K562 (cell line): ENCODE data around the gene WDR35. TPM values are rescaled to one million over a fixed set of nuclear protein-coding genes. Genes with fewer than 3 reads are reported as not detected.

Source experiments
- ATAC-seq: fragments of 200-7000 bp; cut with Tn5 transposase; 3 replicates; pipeline ENCODE4 v1.9.1; 2020; ENCODE audit warnings: moderate library complexity
- BruUV-seq: library from RNA; stranded (reverse); fragments of 400-500 nt; replicated peaks from 2 replicates; lab custom pipeline; 2021; lab: Mats Ljungman, UMichigan
- CTCF ChIA-PET: fragments of 300-600 bp; formaldehyde crosslinking; extraction: SDS; loops from one replicate; lab custom pipeline; 2021; ENCODE audit warnings: low intra/inter-chr PET ratio; lab: Yijun Ruan, JAX
- POLR2A ChIA-PET: fragments of 300-600, 350-650 bp; sonication (Branson Sonifier 250); formaldehyde crosslinking; extraction: SDS; loops from one replicate; lab custom pipeline; 2021; ENCODE audit warnings: antibody characterized with exemption, inconsistent platforms; lab: Yijun Ruan, JAX
- DNase-seq, 4 experiments: peaks; one replicate each; pipeline versions ENCODE4 v3.0.0 to v3.0.0-alpha.2; 2011 to 2018; ENCODE audit warnings: low spot score in 3 of 4, mixed read lengths in 3 of 4; ENCODE audit errors: extremely low read depth in 1 of 4
- FAIRE-seq: peaks from 2 replicates; lab custom pipeline; 2011; peaks lifted over from hg19 to GRCh38; lab: Jason Lieb, UNC
- H2AFZ ChIP-seq: 2 replicates; pipeline ENCODE4 v1.6.0; 2011; ENCODE audit warnings: low read depth, low read length, control low read depth, inconsistent platforms
- H3K27ac ChIP-seq: fragments of 200-600 bp; 3 replicates; pipeline ENCODE4 v1.8.0; 2011; ENCODE audit warnings: low read depth, mild to moderate bottlenecking, control low read depth, inconsistent platforms, low read length, moderate library complexity, mixed read lengths; ENCODE audit errors: extremely low read depth
- H3K27me3 ChIP-seq, 2 experiments: fragments of 300-600 bp in 1 of 2; 2 replicates in 1 of 2; 3 replicates in 1 of 2; pipeline versions ENCODE4 v1.6.0 to v1.8.0; 2011; ENCODE audit warnings: inconsistent platforms in 2 of 2, low read length in 2 of 2, mild to moderate bottlenecking in 1 of 2, mixed read lengths in 1 of 2, moderate library complexity in 1 of 2; ENCODE audit not compliant: control insufficient read depth in 2 of 2, insufficient read depth in 2 of 2
- H3K36me3 ChIP-seq: fragments of 300-600 bp; 3 replicates; pipeline ENCODE4 v1.8.0; 2011; ENCODE audit warnings: mild to moderate bottlenecking, low read length, inconsistent platforms; ENCODE audit not compliant: control insufficient read depth, insufficient read depth
- H3K4me1 ChIP-seq, 2 experiments: fragments of 200-600 bp in 1 of 2; replicated peaks in 1 of 2; 2 replicates in 1 of 2; 3 replicates in 1 of 2; pipeline versions ENCODE4 v1.5.1 to v1.8.0; 2011; ENCODE audit warnings: inconsistent platforms in 2 of 2, low read length in 2 of 2, mild to moderate bottlenecking in 1 of 2, mixed read lengths in 1 of 2, moderate library complexity in 1 of 2; ENCODE audit not compliant: control insufficient read depth in 2 of 2, insufficient read depth in 2 of 2
- H3K4me2 ChIP-seq: 2 replicates; pipeline ENCODE4 v1.6.1; 2011; ENCODE audit warnings: low read length, control low read depth, inconsistent platforms, mixed read lengths; ENCODE audit not compliant: insufficient read depth
- H3K4me3 ChIP-seq: fragments of 200-600 bp; sonication (generic), shearing (Covaris generic); 2 replicates; pipeline ENCODE4 v1.5.1; 2016; ENCODE audit warnings: control low read depth, inconsistent platforms
- H3K79me2 ChIP-seq: fragments of 200-600 bp; 3 replicates; pipeline ENCODE4 v1.8.0; 2011; ENCODE audit warnings: low read length, inconsistent platforms; ENCODE audit not compliant: control insufficient read depth, insufficient read depth
- H3K9ac ChIP-seq, 2 experiments: 2 replicates each; pipeline versions ENCODE4 v1.6.0 to v1.6.1; 2011; ENCODE audit warnings: low read depth in 2 of 2, low read length in 2 of 2, control low read depth in 1 of 2, inconsistent platforms in 1 of 2, mild to moderate bottlenecking in 1 of 2, mixed read lengths in 1 of 2; ENCODE audit not compliant: insufficient read depth in 1 of 2
- H3K9me1 ChIP-seq: one replicate; pipeline ENCODE4 v1.6.0; 2011; ENCODE audit warnings: inconsistent platforms, mild to moderate bottlenecking, low read length, moderate library complexity; ENCODE audit not compliant: control insufficient read depth, insufficient read depth
- H3K9me3 ChIP-seq: replicated peaks from 2 replicates; pipeline ENCODE4 v1.5.1; 2011; ENCODE audit warnings: low read depth, low read length, inconsistent platforms; ENCODE audit not compliant: control insufficient read depth, insufficient read depth
- H4K20me1 ChIP-seq: replicated peaks from 2 replicates; pipeline ENCODE4 v1.6.1; 2011; ENCODE audit warnings: low read length, inconsistent platforms, mixed read lengths; ENCODE audit not compliant: control insufficient read depth, insufficient read depth
- ATF4 ChIP-seq: fragments of 450-650 bp; formaldehyde crosslinking; IDR thresholded peaks from 2 replicates; pipeline ENCODE4 v1.4.0; 2022; ENCODE audit warnings: mild to moderate bottlenecking, moderate library complexity
- CEBPB ChIP-seq: fragments of 450-650 bp; IDR thresholded peaks from 2 replicates; pipeline ENCODE4 v1.6.1; 2016; ENCODE audit warnings: missing genetic modification characterization, missing compliant biosample characterization
- FOXK2 ChIP-seq, 2 experiments: fragments of 450-650 bp; IDR thresholded peaks in 1 of 2; conservative IDR thresholded peaks in 1 of 2; 2 replicates each; pipeline ENCODE4 v1.6.1; 2016; ENCODE audit warnings: low read depth in 2 of 2, mild to moderate bottlenecking in 1 of 2
- HDAC8 ChIP-seq: fragments of 450-650 bp; IDR thresholded peaks from 2 replicates; pipeline ENCODE4 v1.6.1; 2016; ENCODE audit warnings: mild to moderate bottlenecking, missing genetic modification characterization, moderate library complexity, missing compliant biosample characterization
- PKNOX1 ChIP-seq: fragments of 450-650 bp; IDR thresholded peaks from 2 replicates; pipeline ENCODE4 v1.6.1; 2016
- POLR2AphosphoS5 ChIP-seq: IDR thresholded peaks from 2 replicates; pipeline ENCODE4 v1.6.1; 2011; ENCODE audit warnings: mild to moderate bottlenecking, low read depth, low read length, moderate library complexity; ENCODE audit not compliant: control insufficient read depth, insufficient read depth
- POLR2B ChIP-seq: fragments of 450-650 bp; IDR thresholded peaks from 2 replicates; pipeline ENCODE4 v1.6.1; 2018; ENCODE audit warnings: low read depth; ENCODE audit not compliant: partially characterized antibody
- SIX5 ChIP-seq, 2 experiments: IDR thresholded peaks; 2 replicates each; pipeline ENCODE4 v1.6.1; 2011; ENCODE audit warnings: low read length in 2 of 2, borderline replicate concordance in 1 of 2, low read depth in 1 of 2, mild to moderate bottlenecking in 1 of 2, moderate library complexity in 1 of 2; ENCODE audit not compliant: insufficient read depth in 1 of 2
- ZNF280A ChIP-seq: fragments of 450-650 bp; IDR thresholded peaks from 2 replicates; pipeline ENCODE4 v1.6.1; 2018; ENCODE audit warnings: mild to moderate bottlenecking, low read depth; ENCODE audit not compliant: partially characterized antibody
- WGBS: fragments of 100-300 bp; shearing (Covaris generic); methylation state at CpG from one replicate; pipeline ENCODE4 v1.1.6; 2016; ENCODE audit warnings: low coverage, mixed read lengths; ENCODE audit not compliant: insufficient coverage; ENCODE audit errors: missing lambda C conversion rate; 5-methylcytosine and 5-hydroxymethylcytosine counted together
- in situ Hi-C: fragments of 300-500 bp; cut with MboI; formaldehyde crosslinking; loops from 4 replicates; pipeline ENCODE4 v1.15.0; 2018; ENCODE audit warnings: inconsistent platforms, mixed read lengths
- intact Hi-C: fragments of 100-400 bp; cut with micrococcal nuclease; formaldehyde crosslinking; loops from 2 replicates; pipeline ENCODE4 v1.14.2; 2022
- polyA plus RNA-seq, 8 experiments: library from polyadenylated mRNA; depleted of rRNA in 4 of 8; stranded (reverse) in 5 of 8; unstranded in 3 of 8; fragments of >200 nt; fragmentation: Nextera tagmentation in 2 of 8; fragmentation: Illumina TruSeq in 1 of 8; extraction: Ambion mirVana in 2 of 8; extraction: Trizol in 1 of 8; gene quantifications; 2 replicates each; pipeline versions ENCODE4 v1.2.1 to v1.2.3, GENCODE V29; 2011 to 2014; ENCODE audit warnings: inconsistent platforms in 1 of 8, missing spikeins in 1 of 8
- total RNA-seq, 7 experiments: library from RNA; depleted of rRNA in 6 of 7; stranded (reverse); fragments of >200 nt in 6 of 7; fragmentation: Illumina TruSeq in 2 of 7; extraction: Trizol in 2 of 7; gene quantifications; 2 replicates each; pipeline versions ENCODE4 v1.2.1 to v1.2.3, GENCODE V29; 2011 to 2021; ENCODE audit warnings: low replicate concordance in 1 of 7

WDR35 gene
- total and polyA plus RNA-seq, 9 of the 15 experiments (the other 6 are each of a cell fraction or from before 2014, with no cell fraction given): 3.3 to 13.1 (median 8.0) TPM

- Histone ChIP-seq H3K79me2 (no peaks in the 10 kb centered on the region), H3K4me1 (peaks cover 0 to 8% of the 10 kb centered on the region in 2 experiments; a peak in 2 of 5 replicates), H3K36me3 (peaks cover 4% of the 10 kb centered on the region; the same call in 1 of the 3 replicates), H3K9ac (no peak overlapping the region), H3K9me1 (no peaks in the 10 kb centered on the region), H3K4me2 (no peak overlapping the region), H3K9me3 (no peaks in the 10 kb centered on the region; the same call in 1 of the 2 replicates), H3K4me3 (no peak overlapping the region), H3K27me3 (no peaks in the 10 kb centered on the region), H4K20me1 (no peaks in the 10 kb centered on the region), H3K27ac (no peak overlapping the region), H2AFZ (no peak overlapping the region)
- POLR2A ChIA-PET: interaction anchor here (1.4 kb wide), 1 partner anchor 25 kb away, joined by 3 read pairs; no protein-coding TSS in a partner anchor
- no peak for ATAC-seq
- no peak for FAIRE-seq
- DNase-seq: no peak
- intact Hi-C loops: no loop called here
- no TSS peak for BruUV-seq
- CTCF ChIA-PET: no interaction called here
- in situ Hi-C loops: no loop called here
- TF ChIP-seq FOXK2 (conservative IDR thresholded peaks at IDR 0.05 in 1 of 2, IDR thresholded peaks at IDR 0.05 in 1 of 2; ENCODE audit: low read depth in 2 of 2) (no peak), PKNOX1 (peak; percentile 68; the same call in 1 of the 2 replicates)
- 20% methylated on average over 4 of the region's 4 CpGs for WGBS
Observed at GRCh38 chr2:20023688-20024087, 33.8 kb upstream of the WDR35 start.

- no TSS peak for BruUV-seq
- 2% methylated on average over 3 of the region's 3 CpGs for WGBS
- H3K36me3 ChIP-seq: no peaks in the 10 kb centered on the region
- H3K9me1 ChIP-seq: no peaks in the 10 kb centered on the region
- in situ Hi-C loops: no loop called here
- ATAC-seq (no peak), FAIRE-seq (no peak), DNase-seq (no peak)
- intact Hi-C loops: no loop called here
- no peaks in the 10 kb centered on the region; the same call in 1 of the 2 replicates for H3K9me3 ChIP-seq
- no peak overlapping the region for H3K4me3 ChIP-seq
- no peak overlapping the region for H3K4me2 ChIP-seq
- H4K20me1 ChIP-seq: no peaks in the 10 kb centered on the region
- H3K9ac ChIP-seq: no peak overlapping the region
- H3K27ac ChIP-seq: no peak overlapping the region
- H3K4me1 ChIP-seq: no peaks in the 10 kb centered on the region; a peak in 1 of 5 replicates
- CTCF ChIA-PET: no interaction called here
- no peak overlapping the region for H2AFZ ChIP-seq
- H3K27me3 ChIP-seq: no peaks in the 10 kb centered on the region
- POLR2A ChIA-PET: interaction anchor here (0.6 to 1.3 kb wide), 2 partner anchors 13 to 31 kb away, joined by 3 read pairs; no protein-coding TSS in a partner anchor
- H3K79me2 ChIP-seq: no peaks in the 10 kb centered on the region
- no peak for TF ChIP-seq POLR2B
- no peak for TF ChIP-seq SIX5 (IDR thresholded peaks at IDR 0.05; ENCODE audit: borderline replicate concordance in 1 of 2, insufficient read depth in 1 of 2, low read depth in 1 of 2, low read length in 2 of 2)
- no peak for TF ChIP-seq HDAC8 (tag)
- no peak for TF ChIP-seq POLR2AphosphoS5
- no peak for TF ChIP-seq ATF4 (CRISPR knock-in tag)
- TF ChIP-seq ZNF280A: peak; percentile 38
- TF ChIP-seq CEBPB (tag): peak; percentile 37; the same call in 1 of the 2 replicates
Observed at GRCh38 chr2:20021405-20022009, 31.6 kb upstream of the WDR35 start.
